Stomach (tissue), 4 donors: ENCODE measurements around the gene PPP1CC.

ENCODE experiments used
- CTCF ChIP-seq, 7 experiments: fragments of 450-650 bp in 4 of 7; fragments of 200-600 bp in 3 of 7; sonication (generic) in 3 of 7; IDR thresholded peaks; one replicate each; pipeline ENCODE4 v1.5.1; 2016 to 2019; ENCODE audit warnings: antibody characterized with exemption in 7 of 7, control low read depth in 2 of 7, mild to moderate bottlenecking in 1 of 7
- EP300 ChIP-seq: sonication (generic); formaldehyde crosslinking; IDR thresholded peaks from one replicate; pipeline ENCODE4 v1.6.1; 2017; ENCODE audit warnings: antibody characterized with exemption
- POLR2A ChIP-seq, 4 donors: fragments of 450-650 bp; IDR thresholded peaks; one replicate each; pipeline ENCODE4 v1.6.1; 2016; ENCODE audit warnings: antibody characterized with exemption in 4 of 4, control low read depth in 2 of 4, mild to moderate bottlenecking in 1 of 4, moderate library complexity in 1 of 4
- POLR2AphosphoS5 ChIP-seq, 3 donors: sonication (generic); formaldehyde crosslinking; IDR thresholded peaks; one replicate each; pipeline ENCODE4 v1.6.1; 2016; ENCODE audit warnings: antibody characterized with exemption in 3 of 3

- no peak for TF ChIP-seq CTCF (IDR thresholded peaks at IDR 0.05)
- no peak for TF ChIP-seq POLR2A (IDR thresholded peaks at IDR 0.05)
- TF ChIP-seq POLR2AphosphoS5 (IDR thresholded peaks at IDR 0.05) = no peak
- no peak for TF ChIP-seq EP300
These were observed 33.7 kb upstream of the PPP1CC start for GRCh38 chr12:110776410-110776809.
